Endodermal cell (in vitro differentiated cells): ENCODE measurements around the gene VSIG10L. TPM values are rescaled to one million over a fixed set of nuclear protein-coding genes. Genes with fewer than 3 reads are reported as not detected.

Experiments
- DNase-seq: peaks from one replicate; pipeline ENCODE4 v3.0.0-alpha.2; 2017
- H3K27ac ChIP-seq: 2 replicates; pipeline ENCODE4 v1.5.1; 2013; ENCODE audit warnings: mild to moderate bottlenecking, low read depth, low read length, moderate library complexity
- H3K27me3 ChIP-seq: 2 replicates; pipeline ENCODE4 v1.6.1; 2013; ENCODE audit warnings: mild to moderate bottlenecking, low read length, moderate library complexity; ENCODE audit not compliant: insufficient read depth, control insufficient read depth, poor library complexity, severe bottlenecking
- H3K36me3 ChIP-seq: 2 replicates; pipeline ENCODE4 v1.7.0; 2013; ENCODE audit warnings: mild to moderate bottlenecking, low read length, moderate library complexity; ENCODE audit not compliant: control insufficient read depth, insufficient read depth
- H3K4me1 ChIP-seq: one replicate; pipeline ENCODE4 v1.7.0; 2013; ENCODE audit warnings: low read length; ENCODE audit not compliant: control insufficient read depth, insufficient read depth
- H3K4me3 ChIP-seq: 2 replicates; pipeline ENCODE4 v1.5.1; 2013; ENCODE audit warnings: mild to moderate bottlenecking, low read length, moderate library complexity
- H3K9ac ChIP-seq: 2 replicates; pipeline ENCODE4 v1.6.1; 2013; ENCODE audit warnings: mild to moderate bottlenecking, low read length, moderate library complexity; ENCODE audit not compliant: poor library complexity, severe bottlenecking; ENCODE audit errors: extremely low read depth
- H3K9me3 ChIP-seq: 2 replicates; pipeline ENCODE4 v1.6.1; 2013; ENCODE audit warnings: mild to moderate bottlenecking, low read length, moderate library complexity; ENCODE audit not compliant: control insufficient read depth
- H3K27ac Mint-ChIP-seq: 2 replicates; pipeline ENCODE4 v1.8.0; 2020; ENCODE audit warnings: mixed read lengths
- H3K27me3 Mint-ChIP-seq: 2 replicates; pipeline ENCODE4 v1.8.0; 2021; ENCODE audit warnings: mild to moderate bottlenecking, mixed read lengths; ENCODE audit not compliant: insufficient read depth
- H3K36me3 Mint-ChIP-seq: 2 replicates; pipeline ENCODE4 v1.8.0; 2020; ENCODE audit warnings: low read depth, mixed read lengths
- H3K4me1 Mint-ChIP-seq: 2 replicates; pipeline ENCODE4 v1.8.0; 2020; ENCODE audit warnings: mixed read lengths
- H3K4me3 Mint-ChIP-seq: 2 replicates; pipeline ENCODE4 v1.8.0; 2020; ENCODE audit warnings: mild to moderate bottlenecking, moderate library complexity, mixed read lengths
- H3K9me3 Mint-ChIP-seq: 2 replicates; pipeline ENCODE4 v1.8.0; 2020; ENCODE audit warnings: mild to moderate bottlenecking, mixed read lengths
- WGBS, 2 experiments: methylation state at CpG; one replicate each; pipeline versions ENCODE4 v1.1.5 to v1.1.7; 2013; ENCODE audit warnings: missing lambda C conversion rate in 2 of 2, mixed read lengths in 1 of 2; ENCODE audit not compliant: insufficient coverage in 1 of 2, insufficient read length in 1 of 2; 5-methylcytosine and 5-hydroxymethylcytosine counted together
- total RNA-seq, 2 donors: library from RNA; stranded (reverse); fragmentation: NEBNext Ultra II Directional in 1 of 2; extraction: Animal tissue kit (Norgen Biotek cat#: 25700) in 1 of 2; gene quantifications; 2 replicates in 1 of 2; 3 replicates in 1 of 2; pipeline ENCODE4 v1.2.1, GENCODE V29; 2021
- TF ChIP-seq, protein P1 (sequence below): fragments of 200-600 bp; sonication (generic); conservative IDR thresholded peaks from 2 replicates; pipeline ENCODE4 v1.5.0; 2021; ENCODE audit warnings: antibody characterized with exemption, mild to moderate bottlenecking

Gene VSIG10L
- total RNA-seq, 2 donors from 2014 or later: 6.4 to 11.5 TPM

- H3K4me3 ChIP-seq: no peak overlapping the region
- 94 to 100% methylated on average over 8 to 11 of the region's 11 CpGs for WGBS, 2 experiments
- H3K9me3 Mint-ChIP-seq: no peaks in the 10 kb centered on the region
- no peaks in the 10 kb centered on the region for H3K27me3 ChIP-seq
- TF ChIP-seq, protein P1, sequence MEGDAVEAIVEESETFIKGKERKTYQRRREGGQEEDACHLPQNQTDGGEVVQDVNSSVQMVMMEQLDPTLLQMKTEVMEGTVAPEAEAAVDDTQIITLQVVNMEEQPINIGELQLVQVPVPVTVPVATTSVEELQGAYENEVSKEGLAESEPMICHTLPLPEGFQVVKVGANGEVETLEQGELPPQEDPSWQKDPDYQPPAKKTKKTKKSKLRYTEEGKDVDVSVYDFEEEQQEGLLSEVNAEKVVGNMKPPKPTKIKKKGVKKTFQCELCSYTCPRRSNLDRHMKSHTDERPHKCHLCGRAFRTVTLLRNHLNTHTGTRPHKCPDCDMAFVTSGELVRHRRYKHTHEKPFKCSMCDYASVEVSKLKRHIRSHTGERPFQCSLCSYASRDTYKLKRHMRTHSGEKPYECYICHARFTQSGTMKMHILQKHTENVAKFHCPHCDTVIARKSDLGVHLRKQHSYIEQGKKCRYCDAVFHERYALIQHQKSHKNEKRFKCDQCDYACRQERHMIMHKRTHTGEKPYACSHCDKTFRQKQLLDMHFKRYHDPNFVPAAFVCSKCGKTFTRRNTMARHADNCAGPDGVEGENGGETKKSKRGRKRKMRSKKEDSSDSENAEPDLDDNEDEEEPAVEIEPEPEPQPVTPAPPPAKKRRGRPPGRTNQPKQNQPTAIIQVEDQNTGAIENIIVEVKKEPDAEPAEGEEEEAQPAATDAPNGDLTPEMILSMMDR: no peak
- H3K4me1 Mint-ChIP-seq: peaks cover 14% of the 10 kb centered on the region
- DNase-seq: peak; percentile 31
- no peak overlapping the region for H3K4me3 Mint-ChIP-seq
- peaks cover 31% of the 10 kb centered on the region for H3K36me3 Mint-ChIP-seq
- no peak overlapping the region for H3K27ac Mint-ChIP-seq
- H3K4me1 ChIP-seq: peaks cover 5% of the 10 kb centered on the region
- no peak overlapping the region for H3K9ac ChIP-seq
- H3K27me3 Mint-ChIP-seq: no peaks in the 10 kb centered on the region
- H3K36me3 ChIP-seq: peaks cover 8% of the 10 kb centered on the region
- H3K9me3 ChIP-seq: no peaks in the 10 kb centered on the region
- no peak overlapping the region for H3K27ac ChIP-seq
Measured at GRCh38 chr19:51351266-51351990, 9.5 kb upstream of the VSIG10L start.

- Mint-ChIP-seq H3K4me3 (no peak overlapping the region), H3K27ac (no peak overlapping the region), H3K36me3 (peaks cover 40% of the 10 kb centered on the region), H3K27me3 (no peaks in the 10 kb centered on the region), H3K9me3 (no peaks in the 10 kb centered on the region), H3K4me1 (peaks cover 8% of the 10 kb centered on the region)
- no peak overlapping the region for H3K27ac ChIP-seq
- DNase-seq: peak; percentile 29
- TF ChIP-seq, protein P1: no peak
- peaks cover 8% of the 10 kb centered on the region for H3K36me3 ChIP-seq
- no peak overlapping the region for H3K4me3 ChIP-seq
- peaks cover 1% of the 10 kb centered on the region for H3K4me1 ChIP-seq
- 89 to 100% methylated on average over 5 to 10 of the region's 10 CpGs for WGBS, 2 experiments
- no peaks in the 10 kb centered on the region for H3K9me3 ChIP-seq
- no peaks in the 10 kb centered on the region for H3K27me3 ChIP-seq
- H3K9ac ChIP-seq: no peak overlapping the region
Measured at GRCh38 chr19:51347209-51347928, 5.4 kb upstream of the VSIG10L start.

DNA sequence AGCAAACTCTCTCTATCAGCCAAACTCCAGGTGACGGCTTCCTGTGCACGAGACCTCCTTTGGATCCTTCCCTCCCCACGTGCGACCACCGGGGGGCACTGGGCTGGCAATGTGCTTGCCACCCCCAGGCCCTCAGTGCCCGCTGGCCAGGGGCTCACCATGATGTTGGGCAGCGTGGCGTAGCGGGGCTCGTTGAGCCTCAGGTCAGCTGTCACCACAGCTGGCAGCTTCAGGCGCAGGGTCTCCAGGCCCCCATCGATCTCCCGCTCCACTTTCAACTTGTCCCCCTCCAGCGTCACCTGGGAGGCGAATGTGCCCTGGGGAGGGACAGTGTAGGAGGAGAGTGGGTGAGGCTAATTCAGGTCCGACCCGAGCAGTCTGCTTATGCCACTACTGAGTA, 4.8 kb upstream of the VSIG10L start:
- Mint-ChIP-seq H3K4me1 (peaks cover 12% of the 10 kb centered on the region), H3K27me3 (no peaks in the 10 kb centered on the region), H3K36me3 (peaks cover 35% of the 10 kb centered on the region), H3K27ac (no peak overlapping the region), H3K9me3 (no peaks in the 10 kb centered on the region), H3K4me3 (no peak overlapping the region)
- Histone ChIP-seq H3K27me3 (no peaks in the 10 kb centered on the region), H3K27ac (no peak overlapping the region), H3K9ac (no peak overlapping the region), H3K4me3 (no peak overlapping the region), H3K4me1 (peaks cover 5% of the 10 kb centered on the region), H3K9me3 (no peaks in the 10 kb centered on the region), H3K36me3 (peaks cover 8% of the 10 kb centered on the region)
- peak; percentile 52 for DNase-seq
- WGBS, 2 experiments: 86 to 95% methylated on average over 4 to 17 of the region's 17 CpGs
- TF ChIP-seq, protein P1: peak; percentile 58
